HG02678 (cell line): ENCODE measurements around the gene ZNF468.
"Not testable (repeated sequence)": the region's sequence is repeated elsewhere in the genome, so short reads cannot be mapped to it uniquely, and the experiment has no call there.

Source experiments
- ATAC-seq: cut with Tn5 transposase; IDR thresholded peaks from one replicate; pipeline ENCODE4 v1.9.1; 2021; ENCODE audit warnings: mild to moderate bottlenecking, moderate library complexity; ENCODE audit not compliant: unreplicated experiment

The ZNF468 gene

GRCh38 chr19:52857378-52858191, at the start of gene ZNF468:
Gene ZNF468 (minus strand): TSS chr19:52857619. CDS start chr19:52854272, 3,347 bp downstream.
- peak; percentile 97 for ATAC-seq

GRCh38 chr19:52904052-52904780, 46.8 kb upstream of the ZNF468 start:
- ATAC-seq: not testable (repeated sequence)

- no peak for ATAC-seq
Measured at GRCh38 chr19:52901842-52902241, 44.4 kb upstream of the ZNF468 start.

GRCh38 chr19:52898596-52898995, 41.2 kb upstream of the ZNF468 start:
- ATAC-seq: not testable (repeated sequence)

- no peak for ATAC-seq
Measured at GRCh38 chr19:52898101-52898500, 40.7 kb upstream of the ZNF468 start.

- ATAC-seq: peak; percentile 99
Measured at GRCh38 chr19:52897138-52897935, 39.9 kb upstream of the ZNF468 start, which contains the start of gene ZNF320. Gene ZNF320 (minus strand): TSS chr19:52897635. CDS start chr19:52890255, 7,380 bp downstream.

- ATAC-seq: no peak
Measured at GRCh38 chr19:52896431-52897137, 39.2 kb upstream of the ZNF468 start.

GRCh38 chr19:52891336-52891735, 33.9 kb upstream of the ZNF468 start:
- ATAC-seq: no peak

- ATAC-seq: no peak
Measured at GRCh38 chr19:52889931-52890330, 32.5 kb upstream of the ZNF468 start.

GRCh38 chr19:52889076-52889475, 31.7 kb upstream of the ZNF468 start:
- ATAC-seq: no peak

- ATAC-seq: no peak
Measured at GRCh38 chr19:52880895-52881389, 23.5 kb upstream of the ZNF468 start.

- not testable (repeated sequence) for ATAC-seq
Measured at GRCh38 chr19:52872996-52873395, 15.6 kb upstream of the ZNF468 start.

- no peak for ATAC-seq
Measured at GRCh38 chr19:52871466-52871865, 14.0 kb upstream of the ZNF468 start.

- not testable (repeated sequence) for ATAC-seq
Measured at GRCh38 chr19:52868031-52868430, 10.6 kb upstream of the ZNF468 start.

GRCh38 chr19:52856540-52857377, 660 bp downstream of the ZNF468 start:
- peak; percentile 28 for ATAC-seq

- not testable (repeated sequence) for ATAC-seq
Measured at GRCh38 chr19:52847352-52847751, 10.1 kb downstream of the ZNF468 start.

GRCh38 chr19:52840825-52841465, 16.5 kb downstream of the ZNF468 start:
- not testable (repeated sequence) for ATAC-seq

GRCh38 chr19:52834289-52834688, 23.1 kb downstream of the ZNF468 start:
- not testable (repeated sequence) for ATAC-seq

GRCh38 chr19:52833541-52833940, 23.9 kb downstream of the ZNF468 start:
- not testable (repeated sequence) for ATAC-seq
